Activated T-cell treated with anti-CD3 and anti-CD28 coated beads, Interleukin-2, amount 50 U/mL, for 4 hours (primary cell): ENCODE results near the gene USP49. TPM values are rescaled to one million over a fixed set of nuclear protein-coding genes. Genes with fewer than 3 reads are reported as not detected.
A peak's percentile ranks its signal among the peaks of the same experiment; 100 is the strongest.

Experiments used
- ATAC-seq, 2 donors: fragments of 200-7000 bp; cut with Tn5 transposase; one replicate each; pipeline ENCODE4 v1.10.0; 2021
- DNase-seq: peaks from one replicate; pipeline ENCODE4 v3.0.0-alpha.2; 2020
- H3K27me3 Mint-ChIP-seq: one replicate; pipeline ENCODE4 v1.8.0; 2021; ENCODE audit warnings: low read depth, mixed read lengths
- H3K36me3 Mint-ChIP-seq: one replicate; pipeline ENCODE4 v1.8.0; 2022; ENCODE audit warnings: mixed read lengths; ENCODE audit not compliant: insufficient read depth
- H3K4me1 Mint-ChIP-seq: one replicate; pipeline ENCODE4 v1.8.0; 2021; ENCODE audit warnings: low read depth, mixed read lengths
- H3K4me3 Mint-ChIP-seq: one replicate; pipeline ENCODE4 v1.8.0; 2021; ENCODE audit warnings: mild to moderate bottlenecking, moderate library complexity, mixed read lengths
- H3K9me3 Mint-ChIP-seq: one replicate; pipeline ENCODE4 v1.8.0; 2021; ENCODE audit warnings: mixed read lengths
- total RNA-seq, 3 donors: library from RNA; stranded (reverse); gene quantifications; one replicate each; pipeline ENCODE4 v1.2.1, GENCODE V29; 2021

The USP49 gene
- total RNA-seq, 3 donors from 2014 or later: 3.7 to 4.5 (median 4.4) TPM

DNA sequence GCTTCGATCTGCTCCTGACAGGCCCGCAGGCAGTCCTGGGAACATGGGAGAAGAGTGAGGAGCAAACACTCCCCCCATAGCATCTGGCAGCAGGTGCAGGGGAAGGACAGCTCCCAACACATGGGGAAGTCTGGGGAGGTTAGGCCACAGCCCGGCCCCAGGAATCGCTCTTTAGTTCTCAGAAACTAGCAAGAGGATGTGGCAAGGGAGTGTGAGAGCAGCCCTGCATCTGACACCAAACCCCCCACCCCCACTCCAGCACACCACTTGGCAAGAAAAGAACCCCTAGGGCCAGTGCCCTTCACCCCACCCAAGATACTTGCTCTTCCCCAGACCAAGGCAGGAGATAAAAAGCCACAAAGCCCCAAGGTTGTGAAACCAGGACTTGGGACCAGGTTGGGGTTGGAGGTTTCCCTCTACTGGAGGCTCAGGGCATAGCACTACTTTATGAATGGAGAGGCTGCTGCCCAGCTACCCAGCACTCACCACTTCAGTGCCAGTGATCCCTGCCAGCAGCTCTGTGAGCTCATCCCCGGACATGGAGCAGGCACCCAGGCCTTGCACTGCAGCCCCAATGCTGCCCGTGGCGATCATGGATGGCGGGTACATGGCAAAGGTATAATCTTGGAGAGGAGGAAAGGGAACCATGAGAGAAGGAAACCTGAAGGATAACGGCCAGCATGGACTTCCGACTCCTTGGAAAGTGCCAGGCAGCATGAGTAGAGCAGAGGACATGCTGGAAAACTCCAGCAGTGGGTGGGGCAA, 41.1 kb upstream of the USP49 start:
- Mint-ChIP-seq H3K9me3 (no peaks in the 10 kb centered on the region), H3K36me3 (peaks cover 45% of the 10 kb centered on the region), H3K4me3 (peak overlapping the region; percentile 74), H3K27me3 (no peaks in the 10 kb centered on the region), H3K4me1 (peaks cover 69% of the 10 kb centered on the region)
- peak; percentile 51 for DNase-seq
- peak; percentile 51 to 55 for ATAC-seq

DNA sequence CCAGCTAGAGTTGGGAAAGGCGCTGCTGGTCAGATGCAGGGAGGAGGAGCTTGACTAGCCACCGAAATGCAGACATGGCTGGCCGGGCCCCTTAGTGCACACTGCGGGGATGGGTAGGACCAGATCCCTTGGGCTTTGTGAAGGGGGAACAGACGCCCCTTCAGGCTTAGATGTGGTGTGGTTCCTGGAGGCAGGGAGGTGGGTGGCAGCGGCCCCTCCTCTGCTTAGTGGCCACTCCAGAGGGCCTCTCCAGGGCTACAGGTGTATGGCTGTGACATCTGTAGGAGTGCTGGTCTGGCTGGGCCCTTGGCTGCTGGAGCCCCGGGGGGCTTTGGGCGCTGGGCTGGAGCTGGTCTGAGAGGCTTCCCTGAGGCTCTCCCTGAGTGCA, 40.5 kb upstream of the USP49 start:
- H3K4me1 Mint-ChIP-seq: peaks cover 69% of the 10 kb centered on the region
- H3K4me3 Mint-ChIP-seq: peak overlapping the region; percentile 74
- no peaks in the 10 kb centered on the region for H3K9me3 Mint-ChIP-seq
- no peaks in the 10 kb centered on the region for H3K27me3 Mint-ChIP-seq
- H3K36me3 Mint-ChIP-seq: peaks cover 48% of the 10 kb centered on the region
- DNase-seq (no peak), ATAC-seq (no peak)

DNA sequence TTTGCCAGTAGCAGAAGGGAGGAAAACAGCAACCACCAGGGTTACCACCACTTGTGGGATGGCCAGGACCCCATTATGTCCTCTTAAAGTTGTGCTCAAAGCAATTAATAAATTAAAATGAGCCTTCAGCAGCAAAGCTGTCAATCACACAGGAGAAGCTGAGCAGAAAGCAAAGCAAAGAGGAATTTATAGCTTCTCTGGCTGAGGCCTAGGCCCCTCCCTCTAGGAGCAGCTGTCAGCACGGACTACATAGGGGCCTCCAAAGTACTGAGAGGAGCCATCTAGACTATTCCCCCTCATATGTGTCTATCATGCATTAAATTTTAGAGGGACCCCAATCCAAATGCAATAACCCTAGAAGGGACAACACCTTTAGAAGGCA, 40.0 kb upstream of the USP49 start:
- H3K4me3 Mint-ChIP-seq: no peak overlapping the region
- H3K27me3 Mint-ChIP-seq: no peaks in the 10 kb centered on the region
- H3K9me3 Mint-ChIP-seq: no peaks in the 10 kb centered on the region
- no peak for DNase-seq
- H3K4me1 Mint-ChIP-seq: peaks cover 66% of the 10 kb centered on the region
- H3K36me3 Mint-ChIP-seq: peaks cover 45% of the 10 kb centered on the region
- ATAC-seq: no peak

DNA sequence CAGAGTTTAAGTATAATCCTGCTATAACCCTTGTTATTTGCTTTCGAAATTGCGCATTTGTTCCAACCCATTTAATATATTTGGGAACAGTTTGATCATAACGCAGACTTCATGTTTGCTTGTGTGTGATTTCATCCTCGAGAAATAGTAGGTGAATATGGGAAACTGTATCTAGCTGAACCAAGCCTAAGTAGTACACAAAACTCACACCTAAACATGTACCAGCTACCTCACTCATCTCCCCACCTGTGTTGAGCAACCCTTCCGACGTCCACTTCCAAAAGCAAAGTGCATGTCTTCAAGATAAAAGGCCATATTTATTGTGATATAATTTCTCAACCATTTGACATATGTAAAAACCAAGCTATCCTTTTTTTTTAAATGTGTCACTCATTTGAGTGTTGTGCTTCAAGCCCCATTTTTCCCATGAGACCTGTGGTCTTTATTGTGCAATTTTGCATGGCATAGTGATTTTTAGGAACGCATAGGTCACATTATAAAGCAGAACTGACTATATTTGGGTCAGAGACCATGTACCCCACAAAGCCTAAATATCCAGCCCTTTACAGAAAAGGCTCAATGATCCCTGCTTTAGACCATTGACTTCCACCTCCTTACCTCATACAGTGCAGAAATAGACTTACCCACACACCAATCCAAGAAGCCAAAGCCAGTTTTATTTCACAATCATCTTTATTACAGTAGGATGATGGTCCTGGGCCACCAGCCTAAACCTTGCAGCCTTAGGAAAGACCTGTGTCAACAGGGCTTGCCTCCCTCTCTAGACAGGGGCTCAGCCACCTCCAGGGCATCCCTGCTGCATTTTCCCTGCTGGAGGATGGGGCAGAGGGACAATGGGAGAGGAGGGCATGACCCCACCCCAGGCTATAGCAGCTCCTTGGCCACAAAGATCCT, 39.4 kb upstream of the USP49 start:
- H3K4me1 Mint-ChIP-seq: peaks cover 60% of the 10 kb centered on the region
- no peak overlapping the region for H3K4me3 Mint-ChIP-seq
- H3K9me3 Mint-ChIP-seq: no peaks in the 10 kb centered on the region
- peaks cover 43% of the 10 kb centered on the region for H3K36me3 Mint-ChIP-seq
- no peaks in the 10 kb centered on the region for H3K27me3 Mint-ChIP-seq
- DNase-seq (no peak), ATAC-seq (no peak)

DNA sequence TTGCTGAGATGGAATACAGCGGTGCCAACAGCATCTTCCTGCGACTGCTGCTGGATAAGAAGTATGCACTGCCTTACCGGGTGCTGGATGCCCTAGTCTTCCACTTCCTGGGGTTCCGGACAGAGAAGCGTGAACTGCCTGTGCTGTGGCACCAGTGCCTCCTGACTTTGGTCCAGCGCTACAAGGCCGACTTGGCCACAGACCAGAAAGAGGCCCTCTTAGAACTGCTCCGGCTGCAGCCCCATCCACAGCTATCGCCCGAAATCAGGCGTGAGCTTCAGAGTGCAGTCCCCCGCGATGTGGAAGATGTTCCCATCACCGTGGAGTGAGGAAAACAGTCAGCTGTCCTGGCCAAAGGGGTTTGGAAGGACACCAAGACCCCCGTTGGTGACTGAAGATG, 37.2 kb upstream of the USP49 start:
- H3K4me3 Mint-ChIP-seq: no peak overlapping the region
- H3K9me3 Mint-ChIP-seq: no peaks in the 10 kb centered on the region
- no peaks in the 10 kb centered on the region for H3K27me3 Mint-ChIP-seq
- no peak for DNase-seq
- peaks cover 51% of the 10 kb centered on the region for H3K36me3 Mint-ChIP-seq
- ATAC-seq: no peak
- H3K4me1 Mint-ChIP-seq: peaks cover 48% of the 10 kb centered on the region

DNA sequence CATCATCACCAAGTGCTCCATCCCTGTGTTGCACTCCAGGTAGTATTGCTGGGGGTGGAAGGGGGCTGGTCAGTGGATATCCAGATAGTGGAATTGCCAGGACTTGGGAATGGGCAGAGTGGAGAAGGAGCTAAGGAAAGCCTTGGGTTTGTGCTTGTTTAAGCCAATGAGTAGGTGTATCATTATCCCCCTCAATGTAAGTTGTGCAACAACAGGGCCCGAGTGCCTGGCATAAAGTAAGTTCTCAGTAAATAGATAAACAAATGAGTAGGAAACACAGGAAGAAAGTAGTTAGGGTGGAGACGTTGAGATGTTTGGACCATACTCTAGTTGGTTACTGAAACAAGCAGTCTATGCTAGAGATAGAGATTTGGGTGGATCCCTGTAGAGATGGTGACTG, 36.6 kb upstream of the USP49 start:
- Mint-ChIP-seq H3K4me3 (no peak overlapping the region), H3K9me3 (no peaks in the 10 kb centered on the region), H3K27me3 (no peaks in the 10 kb centered on the region), H3K4me1 (peaks cover 42% of the 10 kb centered on the region), H3K36me3 (peaks cover 51% of the 10 kb centered on the region)
- ATAC-seq (no peak), DNase-seq (no peak)

DNA sequence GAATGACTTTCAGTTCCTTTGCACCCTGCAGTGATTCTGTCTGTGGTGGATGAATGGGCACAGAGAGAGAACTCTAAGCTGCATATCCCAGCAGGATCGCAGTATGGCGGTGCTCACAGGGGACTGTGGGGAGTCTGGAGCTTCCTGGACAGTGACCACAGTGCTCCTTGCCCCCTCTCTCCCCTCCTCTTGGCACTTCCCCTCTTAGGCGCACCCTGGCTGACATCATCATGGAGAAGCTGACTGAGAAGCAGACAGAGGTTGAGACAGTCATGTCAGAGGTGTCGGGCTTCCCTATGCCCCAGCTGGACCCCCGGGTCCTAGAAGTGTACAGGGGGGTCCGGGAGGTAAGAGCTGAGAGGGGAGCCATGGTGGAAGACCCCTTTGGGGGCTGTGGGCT, 34.7 kb upstream of the USP49 start:
- Mint-ChIP-seq H3K4me3 (no peak overlapping the region), H3K36me3 (peaks cover 50% of the 10 kb centered on the region), H3K4me1 (peaks cover 29% of the 10 kb centered on the region), H3K27me3 (no peaks in the 10 kb centered on the region), H3K9me3 (no peaks in the 10 kb centered on the region)
- no peak for ATAC-seq
- DNase-seq: no peak

DNA sequence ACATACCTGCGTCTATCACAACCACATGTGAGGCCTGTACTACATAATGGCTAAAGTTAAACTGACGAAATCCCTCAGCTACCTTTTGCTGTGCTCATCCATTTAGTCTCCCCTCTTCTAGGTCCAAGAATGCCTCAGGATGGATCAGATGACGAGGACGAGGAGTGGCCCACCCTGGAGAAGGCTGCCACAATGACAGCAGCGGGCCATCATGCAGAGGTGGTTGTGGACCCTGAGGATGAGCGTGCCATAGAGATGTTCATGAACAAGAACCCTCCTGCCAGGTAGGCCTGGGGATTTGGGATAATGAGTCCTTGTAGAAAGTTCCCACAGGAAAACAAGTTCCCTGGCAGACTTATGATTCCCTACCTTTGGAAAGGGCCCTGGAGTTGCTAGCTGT, 32.1 kb upstream of the USP49 start:
- Mint-ChIP-seq H3K27me3 (no peaks in the 10 kb centered on the region), H3K36me3 (peaks cover 56% of the 10 kb centered on the region), H3K9me3 (no peaks in the 10 kb centered on the region), H3K4me3 (no peak overlapping the region), H3K4me1 (peaks cover 40% of the 10 kb centered on the region)
- ATAC-seq: no peak
- DNase-seq: no peak

DNA sequence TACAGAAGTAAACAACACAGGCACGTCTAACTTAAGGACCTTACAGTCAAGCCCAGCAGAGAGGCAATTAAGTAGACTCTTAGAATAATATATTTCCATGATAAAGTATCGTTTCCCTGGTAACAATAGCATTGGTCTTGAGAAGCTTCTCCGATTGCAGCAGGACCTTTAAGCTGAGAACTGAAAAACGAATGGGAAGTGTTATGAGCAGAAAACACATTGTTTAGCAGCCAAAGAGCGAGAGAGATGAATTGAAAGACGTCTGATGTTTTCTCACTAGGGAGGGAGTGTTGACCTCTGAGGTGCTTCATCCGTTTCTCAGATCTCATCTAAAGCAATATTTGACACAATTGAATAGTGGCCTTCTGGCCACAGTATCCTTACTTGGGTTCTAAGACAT, 27.0 kb upstream of the USP49 start:
- peaks cover 26% of the 10 kb centered on the region for H3K36me3 Mint-ChIP-seq
- ATAC-seq: no peak

DNA sequence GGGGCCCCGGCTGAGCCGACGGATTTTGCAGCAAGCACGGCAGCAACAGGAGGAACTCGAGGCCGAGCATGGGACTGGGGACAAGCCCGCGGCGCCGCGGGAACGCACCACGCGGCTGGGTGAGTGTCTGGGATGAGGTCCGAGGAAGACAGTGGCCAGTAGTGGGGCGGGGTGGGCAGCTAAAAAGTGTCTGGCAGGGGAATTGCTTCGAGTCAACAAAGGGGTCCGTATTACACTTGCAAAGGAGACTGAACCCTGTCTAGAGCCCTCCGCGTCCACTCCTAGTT, 26.5 kb upstream of the USP49 start:
- Mint-ChIP-seq H3K36me3 (peaks cover 26% of the 10 kb centered on the region), H3K4me1 (peaks cover 44% of the 10 kb centered on the region), H3K9me3 (no peaks in the 10 kb centered on the region), H3K27me3 (no peaks in the 10 kb centered on the region), H3K4me3 (peak overlapping the region; percentile 95)
- ATAC-seq (peak; percentile 21 to 29), DNase-seq (no peak)

More for the DNA sequence above, 27.0 kb upstream of the USP49 start:
- DNase-seq: no peak
- Mint-ChIP-seq H3K27me3 (no peaks in the 10 kb centered on the region), H3K4me3 (peak overlapping the region; percentile 95), H3K9me3 (no peaks in the 10 kb centered on the region), H3K4me1 (peaks cover 44% of the 10 kb centered on the region)

DNA sequence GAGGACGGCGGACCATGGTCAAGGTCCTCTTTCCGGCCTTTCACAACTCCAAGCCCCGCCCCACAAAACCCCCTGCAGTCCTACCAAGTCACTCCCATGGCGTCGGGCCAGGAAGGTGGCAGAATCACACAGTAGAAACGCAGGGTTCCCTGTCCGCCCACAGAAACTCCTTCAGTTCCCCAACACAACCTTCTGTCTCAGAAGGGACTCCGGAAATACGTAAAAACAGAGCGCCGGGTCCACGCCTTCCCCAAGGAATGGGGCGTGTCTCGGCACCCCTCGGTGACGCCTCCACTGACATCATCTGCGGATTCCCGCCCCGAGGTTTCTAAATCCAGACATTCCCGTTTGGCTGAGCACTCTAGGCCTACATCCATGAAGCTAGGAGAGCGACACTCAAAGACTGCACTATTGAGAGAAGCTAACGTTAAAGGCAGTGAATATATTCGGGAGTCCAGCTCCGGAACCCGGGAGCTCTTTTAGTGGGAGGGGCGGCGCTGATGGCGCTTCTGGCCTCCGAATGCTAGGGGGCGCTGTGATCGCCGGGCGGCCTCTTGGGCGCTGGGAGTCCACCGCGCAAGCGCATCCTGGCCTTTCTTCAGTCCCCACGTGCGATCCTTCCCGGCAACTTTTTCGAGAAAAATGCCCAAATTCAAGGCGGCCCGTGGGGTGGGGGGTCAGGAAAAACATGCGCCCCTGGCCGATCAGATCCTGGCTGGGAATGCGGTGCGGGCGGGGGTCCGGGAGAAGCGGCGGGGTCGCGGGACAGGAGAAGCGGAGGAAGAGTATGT, 25.9 kb upstream of the USP49 start, which contains the start of the genes BYSL and MED20:
TSS of gene BYSL (plus strand) at position 579 of the 791 bp plus-strand sequence. CDS start at position 643, 64 bp downstream.
TSS of gene MED20 (minus strand) at position 219 of the 791 bp plus-strand sequence. CDS start at position 98, 121 bp downstream.
- ATAC-seq: peak; percentile 84 to 85
- H3K4me1 Mint-ChIP-seq: peaks cover 44% of the 10 kb centered on the region
- H3K36me3 Mint-ChIP-seq: peaks cover 28% of the 10 kb centered on the region

DNA sequence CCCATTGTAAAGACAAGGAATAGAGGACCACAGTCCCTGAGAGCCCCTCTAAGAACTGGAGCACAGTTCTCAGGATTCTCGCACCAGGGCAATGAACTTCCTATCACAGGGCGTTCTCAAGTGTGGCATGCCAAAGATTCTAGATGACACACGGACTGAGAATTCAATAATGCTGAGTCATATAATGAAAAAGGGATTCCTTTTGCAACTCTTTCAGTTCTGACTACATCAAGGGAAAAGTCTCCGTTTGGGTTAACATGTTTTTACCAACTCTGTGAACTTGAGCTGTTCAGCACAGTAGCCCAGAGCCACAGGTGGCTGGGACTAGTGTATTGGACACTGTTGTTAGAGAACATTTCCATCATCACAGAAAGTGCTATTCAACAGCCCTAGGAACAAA, 22.4 kb upstream of the USP49 start:
- H3K4me3 Mint-ChIP-seq: no peak overlapping the region
- H3K4me1 Mint-ChIP-seq: peaks cover 23% of the 10 kb centered on the region
- peaks cover 19% of the 10 kb centered on the region for H3K36me3 Mint-ChIP-seq
- DNase-seq: no peak
- no peaks in the 10 kb centered on the region for H3K9me3 Mint-ChIP-seq
- ATAC-seq: peak in 1 of 2 donors; percentile 16
- no peaks in the 10 kb centered on the region for H3K27me3 Mint-ChIP-seq

More for the DNA sequence above, 25.9 kb upstream of the USP49 start, which contains the start of the genes BYSL and MED20:
- H3K9me3 Mint-ChIP-seq: no peaks in the 10 kb centered on the region
- peak within 1 kb of the TSS; percentile 95 for H3K4me3 Mint-ChIP-seq
- no peaks in the 10 kb centered on the region for H3K27me3 Mint-ChIP-seq
- peak; percentile 94 for DNase-seq

DNA sequence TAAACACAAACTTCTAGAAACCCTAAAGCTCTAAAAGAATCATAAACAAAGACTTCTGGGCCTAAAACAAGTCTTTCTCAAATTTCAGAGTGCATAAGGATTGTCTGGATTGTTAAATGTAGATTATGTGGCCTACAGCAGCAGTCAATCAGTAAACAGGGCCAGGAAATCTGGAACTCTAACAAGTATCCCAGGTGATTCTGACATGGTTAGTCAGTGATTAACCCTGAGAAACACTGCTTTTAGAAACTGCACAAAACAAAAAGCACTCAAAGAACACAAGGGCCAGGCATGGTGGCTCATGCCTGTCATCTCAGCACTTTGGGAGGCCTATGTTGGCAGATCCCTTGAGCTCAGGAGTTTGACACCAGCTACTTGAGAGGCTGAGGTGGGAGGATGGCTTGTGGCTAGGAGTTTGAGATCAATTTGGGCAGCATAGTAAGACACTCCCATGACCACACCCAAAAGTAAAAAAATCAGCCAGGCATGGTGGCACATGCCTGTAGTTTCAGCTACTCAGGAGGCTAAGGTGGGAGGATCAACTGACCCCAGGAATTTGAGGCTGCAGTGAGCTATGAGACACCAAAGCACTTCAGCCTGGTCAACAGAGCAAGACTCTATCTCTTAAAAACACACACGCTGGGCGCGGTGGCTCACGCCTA, 19.8 kb upstream of the USP49 start:
- ATAC-seq (no peak), DNase-seq (no peak)
- Mint-ChIP-seq H3K4me1 (peaks cover 12% of the 10 kb centered on the region), H3K36me3 (peaks cover 22% of the 10 kb centered on the region), H3K27me3 (no peaks in the 10 kb centered on the region), H3K4me3 (no peak overlapping the region), H3K9me3 (no peaks in the 10 kb centered on the region)

DNA sequence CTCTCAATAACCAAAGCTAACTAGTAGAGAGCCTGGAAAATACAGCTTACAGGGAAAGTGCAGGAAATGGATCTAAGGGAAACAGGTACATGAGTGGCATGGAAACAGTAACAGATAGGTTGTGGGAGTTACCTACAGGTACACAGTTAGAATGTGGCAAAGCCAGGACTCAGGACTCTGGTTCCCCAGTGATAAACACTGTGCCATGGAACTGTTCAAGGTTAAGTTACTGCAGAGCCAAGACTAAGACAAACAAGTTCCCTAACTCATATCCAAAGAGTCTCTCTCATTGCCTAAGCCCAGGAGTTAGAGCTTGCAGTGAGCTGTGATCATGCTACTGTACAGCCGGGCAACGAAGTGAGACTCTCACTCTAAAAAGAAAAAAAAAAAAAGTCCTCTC, 19.2 kb upstream of the USP49 start:
- H3K4me1 Mint-ChIP-seq: peaks cover 10% of the 10 kb centered on the region

More for the DNA sequence above, 19.2 kb upstream of the USP49 start:
- Mint-ChIP-seq H3K4me3 (no peak overlapping the region), H3K27me3 (no peaks in the 10 kb centered on the region), H3K9me3 (no peaks in the 10 kb centered on the region), H3K36me3 (peaks cover 22% of the 10 kb centered on the region)
- no peak for ATAC-seq
- DNase-seq: no peak
